Activated CD4-positive, alpha-beta T cell treated with anti-CD3 and anti-CD28 coated beads for 48 hours (primary cell): ENCODE results near the gene ETS1.
A peak's percentile ranks its signal among the peaks of the same experiment; 100 is the strongest.
"Not testable (repeated sequence)": the region's sequence is repeated elsewhere in the genome, so short reads cannot be mapped to it uniquely, and the experiment has no call there.

Experiments used
- DNase-seq: peaks from one replicate; pipeline ENCODE4 v3.0.0-alpha.2; 2020

The ETS1 gene

GRCh38 chr11:128456566-128457268 lies 130.6 kb downstream of the ETS1 start:
- no peak for DNase-seq

GRCh38 chr11:128455766-128456165 lies 131.6 kb downstream of the ETS1 start:
- no peak for DNase-seq

- no peak for DNase-seq
Observed at GRCh38 chr11:128453444-128454336, 133.7 kb downstream of the ETS1 start.

- no peak for DNase-seq
Observed at GRCh38 chr11:128451652-128452470, 135.5 kb downstream of the ETS1 start.

- DNase-seq, result no peak
Observed at GRCh38 chr11:128450882-128451651, 136.3 kb downstream of the ETS1 start.

GRCh38 chr11:128450425-128450824 lies 136.9 kb downstream of the ETS1 start:
- DNase-seq, result not testable (repeated sequence)

GRCh38 chr11:128448981-128449713 lies 138.2 kb downstream of the ETS1 start:
- DNase-seq, result no peak

GRCh38 chr11:128448200-128448886 lies 139.0 kb downstream of the ETS1 start:
- no peak for DNase-seq

GRCh38 chr11:128447233-128447632 lies 140.1 kb downstream of the ETS1 start:
- no peak for DNase-seq

GRCh38 chr11:128445921-128446320 lies 141.4 kb downstream of the ETS1 start:
- DNase-seq, result not testable (repeated sequence)

- DNase-seq, result no peak
Observed at GRCh38 chr11:128437136-128437535, 150.2 kb downstream of the ETS1 start.

GRCh38 chr11:128434818-128435217 lies 152.5 kb downstream of the ETS1 start:
- no peak for DNase-seq

GRCh38 chr11:128434411-128434810 lies 152.9 kb downstream of the ETS1 start:
- DNase-seq, result no peak

GRCh38 chr11:128432926-128433325 lies 154.4 kb downstream of the ETS1 start:
- no peak for DNase-seq

- DNase-seq, result no peak
Observed at GRCh38 chr11:128431931-128432330, 155.4 kb downstream of the ETS1 start.

GRCh38 chr11:128428935-128429334 lies 158.4 kb downstream of the ETS1 start:
- DNase-seq, result no peak

- DNase-seq, result no peak
Observed at GRCh38 chr11:128424851-128425285, 162.5 kb downstream of the ETS1 start.

- DNase-seq, result no peak
Observed at GRCh38 chr11:128424271-128424711, 163.1 kb downstream of the ETS1 start.

GRCh38 chr11:128422576-128423370 lies 164.6 kb downstream of the ETS1 start:
- DNase-seq, result peak; percentile 96
